ENCODE results near the gene DHCR24.

DHCR24 gene

DNA sequence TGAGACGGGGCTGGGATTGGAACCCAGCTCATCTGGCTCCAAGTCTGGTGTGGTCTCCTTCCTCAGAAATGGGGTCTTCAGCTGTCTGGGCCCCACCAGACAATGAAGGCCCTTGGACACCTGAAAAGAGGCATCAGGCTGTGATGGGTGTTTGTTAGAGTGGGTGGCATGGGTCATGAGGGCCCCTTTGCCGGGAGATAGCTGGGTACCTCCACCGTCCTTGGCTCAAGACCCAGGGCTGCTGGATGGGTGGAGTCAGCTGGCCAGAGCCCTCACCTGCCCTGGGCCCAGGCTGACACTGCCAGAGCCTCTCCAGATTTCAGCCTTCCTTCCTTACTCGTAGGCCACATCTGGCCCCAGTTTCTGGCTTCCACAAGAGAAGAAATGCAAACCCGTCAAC, 72.4 kb downstream of the DHCR24 start:
- FAIRE-seq, result no peak

DNA sequence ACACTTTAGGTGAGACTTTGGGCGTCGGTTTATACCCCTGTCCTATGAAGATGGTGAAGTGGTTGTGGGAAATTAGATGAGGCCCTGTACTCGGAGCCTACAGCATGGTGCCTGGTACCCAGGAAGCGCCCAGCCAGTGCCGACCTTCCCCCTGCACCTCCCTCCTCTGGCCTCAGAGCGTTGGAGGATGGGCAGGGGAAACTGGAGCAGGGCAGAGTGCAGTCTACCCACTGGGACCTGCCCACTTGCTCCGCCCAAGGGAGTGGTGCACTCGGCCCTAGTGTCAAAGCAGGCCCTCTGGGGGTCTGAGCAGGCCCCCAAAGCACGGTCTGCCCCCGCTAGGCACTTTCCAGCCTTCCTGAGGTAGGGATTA, 72.9 kb downstream of the DHCR24 start:
- FAIRE-seq, result no peak

DNA sequence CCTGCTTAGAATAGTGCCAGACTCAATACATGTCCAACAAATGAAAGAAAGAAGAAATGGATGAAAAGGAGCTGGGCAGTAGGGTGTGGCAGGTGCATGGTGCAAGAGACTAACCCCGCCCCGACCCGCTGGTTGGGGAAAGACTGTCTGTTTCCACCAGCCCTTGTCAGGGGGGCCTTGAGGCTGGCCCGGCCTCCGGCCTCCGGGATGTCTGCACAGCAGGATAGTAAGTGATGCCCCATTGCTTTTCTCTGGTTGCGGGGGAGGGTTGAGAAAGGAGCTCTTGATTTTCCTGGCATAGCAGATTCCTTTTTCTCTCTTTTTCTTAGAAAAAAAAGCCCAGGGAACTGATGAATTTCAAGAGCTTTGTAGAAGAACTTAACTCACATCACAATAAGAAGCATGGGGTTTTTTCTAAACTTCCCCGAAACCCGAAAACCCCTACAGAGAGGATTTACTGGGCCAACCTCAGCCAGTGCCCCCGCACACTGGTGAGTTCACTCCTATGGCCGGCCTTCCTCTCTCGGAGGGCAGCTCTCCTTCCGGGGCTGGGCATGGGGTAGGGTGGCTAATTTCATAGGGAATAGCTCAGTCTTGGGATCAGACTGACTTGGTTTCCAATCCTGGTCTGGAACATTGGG, 73.4 kb downstream of the DHCR24 start:
- FAIRE-seq, result no peak

DNA sequence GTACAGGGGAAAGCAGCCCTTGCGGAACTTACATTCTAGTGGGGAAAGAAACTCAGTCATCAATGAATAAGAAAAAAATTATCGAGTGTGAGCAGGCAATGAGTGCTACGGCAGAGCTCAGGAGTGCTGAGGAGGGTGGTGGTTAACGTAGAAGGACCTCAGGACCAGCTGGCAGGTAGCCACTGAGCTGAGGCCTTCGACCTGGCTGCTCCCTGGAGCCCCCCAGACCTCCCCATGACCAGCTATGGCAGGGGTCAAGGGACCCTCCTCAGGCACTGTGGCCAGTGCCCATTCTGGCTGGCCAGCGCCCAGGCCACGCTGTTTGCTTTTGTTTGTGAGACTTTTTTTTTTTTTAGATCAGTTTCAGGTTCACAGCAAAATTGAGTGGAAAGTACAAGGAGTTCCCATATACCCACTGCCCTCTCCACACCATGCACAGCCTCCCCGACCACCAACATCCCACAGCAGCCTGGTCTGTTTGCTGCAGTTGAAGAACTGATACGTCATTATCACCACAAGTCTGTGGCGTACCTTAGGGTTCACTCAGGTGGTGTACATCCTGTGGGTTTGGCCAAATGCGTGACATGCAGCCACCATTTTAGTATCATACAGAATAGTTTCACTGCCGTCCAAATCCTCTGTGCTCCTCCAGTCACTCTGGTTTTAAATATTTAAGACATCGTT, 74.1 kb downstream of the DHCR24 start:
- FAIRE-seq, result no peak

DNA sequence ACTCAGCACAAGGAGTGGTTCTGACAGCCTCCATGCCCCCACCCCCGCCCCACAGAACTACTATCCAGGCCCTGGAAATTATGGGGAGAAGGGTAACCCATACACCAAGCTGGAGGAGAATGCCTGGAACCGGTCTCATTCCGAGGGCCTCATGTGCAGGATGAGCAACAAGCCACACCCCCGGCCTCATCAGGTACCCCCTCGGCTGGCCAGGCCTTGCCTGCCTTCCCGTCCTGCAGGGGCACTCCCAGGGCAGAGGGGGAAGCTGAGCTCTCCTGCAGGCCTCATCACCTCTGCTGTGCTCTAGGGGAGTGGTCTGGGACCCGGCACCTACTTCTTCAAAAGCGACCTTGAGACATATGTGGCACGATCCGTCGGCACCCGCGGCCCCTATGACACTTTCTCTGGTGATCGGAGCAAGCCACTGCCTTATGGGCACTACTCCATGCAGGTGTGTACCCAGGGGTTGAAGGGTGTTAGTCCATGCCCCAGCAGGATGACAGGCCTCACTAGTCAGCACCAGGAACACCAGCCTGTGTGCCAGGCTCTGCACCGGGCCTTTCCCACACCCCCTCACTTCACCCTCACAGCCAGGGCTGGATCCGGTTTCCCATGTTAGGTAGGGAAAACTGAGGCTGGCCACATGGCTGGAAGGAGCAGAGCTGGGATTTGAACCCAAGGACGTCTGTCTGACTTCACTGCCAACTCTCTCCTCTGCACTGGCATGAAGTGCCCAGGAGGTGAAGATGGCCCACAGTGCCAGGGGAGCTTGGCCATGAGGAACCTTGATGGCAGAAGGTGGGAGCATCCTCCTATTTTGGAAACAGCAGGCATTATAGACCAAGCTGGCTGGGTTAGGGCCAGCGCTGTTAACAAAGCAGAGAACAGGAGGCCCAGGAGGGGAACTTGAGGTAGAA, 75.0 kb downstream of the DHCR24 start:
- no peak for FAIRE-seq

DNA sequence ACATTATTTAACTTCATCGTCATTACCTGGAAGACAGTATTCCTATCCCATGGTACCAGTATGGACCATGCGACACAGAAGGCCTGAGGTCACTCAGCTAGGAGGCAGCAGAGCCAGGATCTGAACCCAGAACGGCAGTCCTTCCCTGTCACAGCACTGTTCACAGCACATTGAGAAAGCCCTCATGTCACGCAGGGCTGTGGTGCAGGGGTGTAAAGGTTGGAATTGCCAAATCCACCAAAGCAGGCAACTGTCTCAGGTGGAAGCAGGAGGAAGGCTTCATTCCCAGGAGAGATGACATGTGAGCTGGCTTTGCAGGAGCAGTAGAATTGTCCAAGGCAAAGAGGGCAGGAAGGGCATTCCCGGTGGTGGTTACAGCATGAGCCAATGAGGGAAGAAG, 75.9 kb downstream of the DHCR24 start:
- FAIRE-seq, result no peak

DNA sequence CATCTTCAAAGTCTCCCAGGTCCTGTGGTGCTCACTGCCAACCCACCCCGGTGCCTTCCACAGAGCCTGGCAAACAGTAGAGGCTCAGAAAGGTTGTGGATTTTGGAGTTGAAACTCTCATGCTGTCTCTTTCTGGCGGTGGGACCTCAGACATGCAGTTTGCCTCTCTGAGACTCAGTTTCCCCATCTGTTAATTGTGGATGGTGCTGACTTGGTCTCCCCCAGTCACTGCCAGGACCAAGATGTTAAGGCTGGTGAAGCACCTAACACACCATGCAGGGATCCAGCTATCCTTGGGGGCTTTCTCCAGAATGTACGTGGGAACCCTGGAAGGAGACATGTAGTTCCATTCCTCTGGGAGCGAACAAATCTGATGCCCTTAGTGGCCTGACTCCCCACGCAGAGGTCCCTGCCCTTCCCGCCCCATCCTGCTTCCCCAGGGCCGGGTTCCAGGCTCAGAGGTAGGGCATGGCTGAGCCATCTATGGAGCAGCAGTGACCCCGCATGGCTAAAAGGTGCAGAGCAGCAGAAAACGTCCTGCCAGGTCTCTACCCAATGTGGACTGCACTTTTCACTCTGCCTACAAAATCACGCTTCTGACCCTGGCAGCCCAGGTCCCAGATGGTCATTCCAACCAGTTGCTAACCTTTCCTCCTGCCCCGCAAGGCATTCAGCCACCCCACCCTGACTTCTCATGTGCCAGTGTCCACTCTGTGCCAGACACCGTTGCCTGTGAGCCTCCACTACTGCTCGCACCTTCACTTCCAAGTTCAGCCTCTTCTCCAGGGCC, 76.6 kb downstream of the DHCR24 start:
- FAIRE-seq, result no peak

DNA sequence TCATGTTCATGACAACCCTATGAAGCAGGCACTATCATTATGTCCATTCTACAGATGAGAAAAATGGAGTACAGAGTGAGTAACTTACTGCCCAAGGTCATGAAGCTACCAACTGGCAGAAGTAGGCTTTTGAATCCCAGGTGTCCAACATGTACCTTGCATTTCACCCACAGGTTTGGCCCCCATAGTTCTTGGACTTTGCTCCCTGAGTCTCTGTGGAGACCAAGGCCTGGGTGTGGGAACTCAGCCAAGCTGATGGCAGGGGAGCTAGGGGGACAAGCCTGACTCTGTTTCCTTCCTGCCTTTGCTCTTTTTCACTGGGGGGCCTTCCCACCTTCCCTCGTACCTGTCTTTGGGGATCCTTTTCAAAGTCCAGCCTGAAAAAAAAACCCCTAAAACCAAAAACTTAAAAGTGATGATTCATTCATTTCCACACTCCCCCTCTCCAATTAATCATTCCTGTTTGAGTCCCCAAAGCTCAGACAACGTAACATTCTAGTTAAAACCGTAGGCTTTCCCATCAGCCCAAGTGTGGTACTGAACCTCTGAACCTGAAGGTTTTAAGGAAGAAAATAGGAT, 77.4 kb downstream of the DHCR24 start:
- no peak for FAIRE-seq

DNA sequence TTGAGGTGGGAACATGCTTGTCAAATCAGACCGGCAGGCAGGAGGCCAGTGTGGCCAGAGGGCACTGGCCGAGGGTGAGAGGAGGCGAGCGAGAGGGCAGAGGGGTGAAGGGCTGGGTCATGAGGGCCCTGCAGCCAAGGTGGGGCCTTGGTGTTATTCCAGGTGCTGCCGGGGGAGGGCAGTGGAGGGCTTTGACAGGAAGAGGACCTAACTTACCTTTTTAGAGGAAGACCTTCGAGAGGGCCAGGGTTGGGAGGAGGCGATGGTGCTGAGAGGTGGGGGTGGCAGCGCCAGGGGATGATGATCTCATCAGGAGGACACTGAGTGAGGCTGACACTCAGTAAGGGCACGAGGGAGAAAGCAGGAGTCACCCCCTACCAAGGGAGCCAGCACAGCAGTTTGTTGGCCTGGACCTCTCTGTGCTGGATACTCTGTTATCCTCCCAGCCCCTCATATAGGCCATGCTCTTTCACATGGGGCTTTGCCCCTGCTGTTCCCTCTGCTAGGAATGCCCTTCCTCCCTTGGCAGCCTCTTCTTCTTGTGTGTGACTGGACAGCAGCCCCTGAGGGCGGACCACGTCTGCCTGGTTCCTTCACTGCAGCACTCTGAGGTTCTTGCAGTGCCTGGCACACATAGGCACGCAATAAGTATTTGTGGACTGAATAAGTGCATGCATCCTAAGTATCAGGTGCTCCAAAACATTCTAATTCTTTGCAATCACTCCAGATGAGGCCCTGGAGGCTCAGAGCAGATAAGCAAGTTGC, 78.4 kb downstream of the DHCR24 start:
- no peak for FAIRE-seq

DNA sequence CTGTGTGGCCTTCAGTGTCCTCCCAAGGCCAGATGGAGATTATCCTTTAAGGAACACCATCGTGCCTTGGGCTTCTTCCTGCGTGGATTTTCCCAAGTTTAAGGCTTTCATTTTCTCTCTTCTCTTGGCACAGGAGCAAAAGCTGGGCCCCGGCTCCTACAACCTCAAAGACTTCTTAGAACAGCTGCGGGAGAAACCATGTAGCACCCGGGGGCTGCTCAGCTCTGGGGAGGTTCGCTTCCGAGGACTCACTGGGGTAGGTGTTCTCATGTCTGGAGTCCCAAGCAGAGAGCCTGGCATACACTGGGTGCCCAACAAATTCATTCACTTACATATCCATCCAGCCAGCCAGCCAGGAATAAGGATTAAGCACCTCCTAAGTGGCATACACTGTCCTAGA, 79.2 kb downstream of the DHCR24 start:
- FAIRE-seq, result no peak

DNA sequence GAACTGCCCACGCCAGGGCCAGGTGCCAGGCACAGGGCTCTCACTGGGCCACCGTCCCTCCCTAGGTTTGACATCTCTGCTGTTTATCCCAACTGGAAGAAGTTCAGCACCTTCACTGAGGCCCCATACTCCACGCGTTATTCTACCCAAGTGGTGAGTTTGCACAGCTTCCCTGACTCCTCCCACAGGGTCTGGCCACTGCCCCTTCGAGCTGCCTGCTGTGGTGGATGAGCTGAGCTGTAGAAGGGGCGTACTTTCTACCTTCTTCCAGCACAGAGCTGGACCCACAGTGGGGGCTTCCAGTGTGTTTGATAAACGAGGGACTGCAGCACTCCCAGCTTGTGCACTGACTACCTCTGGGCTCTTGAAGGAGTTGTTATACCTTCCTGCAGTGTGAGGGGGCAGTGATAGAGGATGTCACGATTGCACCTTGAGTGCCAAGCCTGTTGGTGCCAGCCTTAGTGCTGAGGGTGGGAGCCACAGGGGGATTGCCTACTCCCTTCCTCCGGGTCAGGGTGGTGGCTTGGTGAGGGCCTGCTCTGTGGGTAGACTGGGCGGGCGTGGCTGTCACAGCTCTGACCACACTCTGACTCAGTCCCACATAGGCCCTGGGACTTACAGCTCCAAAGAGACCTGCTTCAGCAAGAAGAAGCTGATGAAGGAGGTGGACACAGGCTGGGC, 79.9 kb downstream of the DHCR24 start:
- FAIRE-seq, result no peak

DNA sequence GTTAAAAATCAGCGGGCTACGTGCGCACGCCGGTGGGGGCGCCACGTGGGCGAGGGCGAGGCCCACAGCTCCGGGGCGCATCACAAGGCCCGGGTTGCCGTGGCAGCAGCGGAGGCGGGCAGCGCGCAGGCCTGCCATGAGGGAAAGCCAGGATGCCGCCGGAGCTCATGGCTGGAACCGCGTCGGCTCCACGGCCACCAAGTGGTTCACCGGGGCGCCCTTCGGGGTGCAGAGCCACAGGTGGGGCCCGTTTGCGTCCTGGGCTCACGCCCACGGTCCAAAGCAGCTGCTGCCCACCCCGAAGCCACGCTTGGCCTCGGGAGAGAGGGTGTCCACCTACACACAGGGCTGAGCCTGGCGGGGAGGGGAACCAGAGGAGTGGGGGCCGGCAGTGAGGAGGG, 81.0 kb downstream of the DHCR24 start:
- FAIRE-seq, result no peak

DNA sequence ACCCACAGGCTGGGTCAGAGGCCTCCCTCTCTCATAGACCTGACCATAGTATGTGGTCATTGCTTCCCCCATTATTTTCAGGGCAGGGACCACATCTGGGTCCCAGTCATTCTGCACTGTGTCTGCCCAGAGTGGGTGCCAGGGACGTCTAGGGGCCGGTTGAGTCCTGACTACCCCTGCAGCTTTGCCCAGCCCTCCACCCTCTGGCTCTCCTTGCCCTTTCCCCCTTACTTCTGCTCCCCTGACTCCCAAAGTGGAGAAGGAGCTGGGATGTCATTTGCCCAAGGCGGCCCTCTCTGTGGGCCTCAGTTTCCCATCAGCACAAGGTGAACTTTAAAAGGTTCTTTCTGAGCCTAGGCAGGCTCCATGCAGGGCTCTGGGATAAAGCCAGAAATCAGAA, 81.5 kb downstream of the DHCR24 start:
- FAIRE-seq, result no peak

DNA sequence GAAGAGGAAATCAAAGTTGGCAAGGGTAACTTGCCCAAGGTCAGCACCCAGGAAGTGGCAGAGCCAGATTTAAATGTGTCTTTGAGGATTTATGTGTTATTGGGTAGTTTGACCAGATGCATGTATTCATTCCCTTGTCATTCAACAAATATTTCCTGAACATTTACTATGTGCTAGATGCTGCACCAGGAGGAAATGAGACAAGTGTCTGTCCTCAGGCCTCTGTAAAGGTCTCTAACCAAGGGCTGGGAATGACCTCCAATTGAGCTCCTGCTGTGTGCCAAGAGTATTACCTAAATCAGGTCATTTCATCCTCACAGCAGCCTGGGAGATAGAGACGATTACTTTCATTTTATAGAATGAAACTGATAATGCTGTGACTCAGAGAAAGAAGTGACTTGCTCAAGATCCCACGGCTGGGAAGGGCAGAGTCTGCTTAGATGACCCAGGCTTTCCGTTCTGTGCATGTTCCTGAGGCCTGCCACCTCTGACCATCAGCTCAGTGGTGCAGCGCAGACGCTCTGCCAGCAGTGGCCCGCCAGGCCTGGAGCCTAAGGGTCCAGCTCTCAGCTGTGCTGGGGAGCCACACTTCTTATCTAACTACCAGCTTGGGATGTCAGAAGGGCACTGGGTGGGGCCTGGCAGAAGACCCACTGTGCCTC, 82.4 kb downstream of the DHCR24 start:
- FAIRE-seq, result no peak

DNA sequence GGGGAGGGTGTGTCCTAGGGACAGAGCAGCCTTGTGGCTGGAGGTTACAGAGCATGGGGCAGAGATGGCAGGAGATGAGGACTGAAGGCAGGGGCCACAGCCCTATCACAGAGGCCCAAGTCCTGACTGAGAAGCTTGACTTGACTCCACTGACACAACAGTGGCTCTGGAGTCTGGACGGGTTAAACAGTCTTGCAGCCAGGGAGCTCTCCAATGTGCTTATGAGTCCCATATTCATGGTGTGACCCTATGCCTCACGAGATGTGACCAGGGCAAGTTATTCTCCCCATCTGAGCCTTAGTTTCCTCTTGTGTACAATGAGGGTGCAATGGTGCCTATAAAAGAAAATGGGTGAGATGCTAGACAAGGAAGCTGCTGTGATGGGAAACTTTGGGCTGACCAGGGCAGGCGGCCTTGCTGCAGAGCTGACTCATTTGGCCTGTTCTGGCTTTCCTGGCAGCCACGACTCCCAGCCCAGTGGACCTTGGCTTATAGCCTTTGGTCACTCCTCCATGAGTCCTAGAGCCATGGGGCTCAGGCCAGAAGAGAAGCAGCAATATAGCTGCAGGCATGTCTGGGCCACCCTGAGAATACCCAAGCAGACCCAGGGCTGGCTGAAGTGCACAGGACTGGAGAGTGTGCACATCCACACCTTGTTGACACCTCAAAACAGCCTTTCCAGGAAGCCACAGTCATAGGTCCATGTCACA, 83.1 kb downstream of the DHCR24 start:
- no peak for FAIRE-seq

DNA sequence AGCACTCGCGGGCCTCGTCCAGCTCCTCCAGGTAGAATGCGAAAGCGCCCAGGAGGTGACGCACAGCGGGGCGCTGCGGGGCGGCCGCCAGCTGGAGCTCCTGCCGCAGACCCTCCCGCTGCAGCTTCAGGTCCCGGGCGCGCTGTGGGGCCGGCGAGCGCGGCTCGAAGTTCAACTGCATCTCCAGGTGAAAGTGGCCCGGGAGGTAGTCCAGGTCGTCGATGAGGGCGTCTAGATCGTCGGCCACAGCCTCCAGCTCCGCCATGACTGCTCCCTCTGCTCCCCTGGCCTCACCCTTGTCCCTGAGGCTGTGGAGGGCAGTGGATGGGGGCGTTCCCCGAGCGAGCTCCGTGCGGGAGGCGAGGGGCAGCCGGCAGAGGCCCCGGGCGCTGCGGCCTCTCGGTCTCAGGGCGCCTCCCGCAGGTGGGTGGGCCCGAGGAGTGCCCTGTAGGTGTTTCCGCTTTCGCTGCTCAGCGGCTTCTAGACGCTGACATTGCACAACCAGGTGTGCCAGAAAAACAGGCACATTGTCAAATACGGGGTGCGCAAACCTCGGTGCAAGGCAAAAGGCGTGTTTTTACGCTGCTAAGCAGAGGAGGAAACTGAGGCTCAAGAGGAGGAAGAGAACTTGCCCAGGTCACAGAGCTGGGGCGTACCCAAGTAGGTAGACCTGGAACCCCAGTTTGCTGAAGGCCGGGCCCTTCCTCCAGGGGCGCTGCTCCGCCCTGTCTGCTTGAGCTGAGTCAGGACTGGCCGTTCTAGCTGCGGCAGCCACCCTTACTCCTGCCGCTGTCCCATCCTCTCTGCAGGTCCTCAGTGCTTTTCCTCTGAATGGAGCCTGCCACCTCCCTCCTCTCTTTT, 85.9 kb downstream of the DHCR24 start, which contains the start of gene TTC22:
TSS of gene TTC22 (minus strand) at position 425 of the 861 bp plus-strand sequence. CDS start at position 265, 160 bp downstream.
- no peak for FAIRE-seq

DNA sequence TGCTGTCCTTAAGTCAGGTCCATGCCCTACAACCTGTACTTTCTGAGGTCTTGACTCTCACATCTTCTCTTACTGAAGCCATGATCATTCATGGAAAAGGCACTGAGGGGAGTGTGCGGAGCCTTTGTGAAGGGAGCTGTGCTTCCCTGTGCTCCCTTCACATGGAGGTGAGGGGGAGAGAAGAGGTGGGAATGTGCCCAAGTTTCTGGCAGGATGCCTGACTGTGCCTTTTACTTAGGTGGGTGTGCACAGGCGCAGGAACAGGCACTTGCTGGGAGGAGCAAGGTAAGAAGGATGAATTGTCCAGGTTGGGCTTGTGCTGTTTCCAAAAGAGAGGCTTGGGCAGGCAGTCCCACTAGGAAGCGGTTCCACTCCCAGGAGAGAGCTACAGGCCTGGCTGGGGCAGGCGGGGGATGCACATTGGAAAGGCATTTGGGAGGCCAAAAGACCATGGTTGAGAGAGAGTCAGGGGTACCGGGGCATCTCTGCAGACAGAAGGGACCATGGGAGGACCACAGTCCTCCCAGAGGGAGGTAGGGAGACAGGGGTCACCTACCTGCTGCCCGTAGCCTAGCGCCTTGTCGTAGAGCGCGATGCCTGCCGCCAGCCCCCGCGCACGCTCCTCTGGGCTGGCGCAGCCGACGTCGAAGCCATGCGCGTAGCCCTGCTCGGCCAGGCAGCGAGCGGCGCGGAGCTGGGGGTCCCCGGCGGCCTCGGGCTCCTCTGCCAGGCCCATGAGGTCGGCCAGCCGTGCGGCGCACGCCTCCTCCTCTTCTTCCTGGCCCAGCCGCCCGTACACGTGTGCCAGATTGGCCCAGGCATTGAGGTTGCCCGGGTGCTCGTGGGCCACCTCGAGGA, 86.7 kb downstream of the DHCR24 start:
- no peak for FAIRE-seq
